ENCODE results near the gene CAB39L.

DNA sequence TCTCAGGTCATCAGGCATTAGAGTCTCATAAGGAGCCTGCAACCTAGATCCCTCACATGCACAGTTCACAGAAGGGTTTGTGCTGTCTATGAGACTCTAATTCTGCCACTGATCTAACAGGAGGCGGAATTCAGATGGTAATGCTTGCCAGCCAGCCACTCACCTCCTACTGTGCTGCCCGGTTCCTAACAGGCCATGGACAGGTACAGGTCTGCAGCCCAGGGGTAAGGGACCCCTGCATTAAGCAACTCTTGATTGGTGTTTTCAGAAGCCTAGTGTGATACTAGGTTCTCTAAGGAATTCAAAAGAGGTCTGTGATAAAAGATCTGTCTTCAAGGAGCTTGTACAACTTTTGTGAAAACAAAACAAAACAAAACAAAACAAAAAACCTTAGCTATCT is 31.1 kb downstream of the CAB39L start:
- TF ChIP-seq, protein P1, sequence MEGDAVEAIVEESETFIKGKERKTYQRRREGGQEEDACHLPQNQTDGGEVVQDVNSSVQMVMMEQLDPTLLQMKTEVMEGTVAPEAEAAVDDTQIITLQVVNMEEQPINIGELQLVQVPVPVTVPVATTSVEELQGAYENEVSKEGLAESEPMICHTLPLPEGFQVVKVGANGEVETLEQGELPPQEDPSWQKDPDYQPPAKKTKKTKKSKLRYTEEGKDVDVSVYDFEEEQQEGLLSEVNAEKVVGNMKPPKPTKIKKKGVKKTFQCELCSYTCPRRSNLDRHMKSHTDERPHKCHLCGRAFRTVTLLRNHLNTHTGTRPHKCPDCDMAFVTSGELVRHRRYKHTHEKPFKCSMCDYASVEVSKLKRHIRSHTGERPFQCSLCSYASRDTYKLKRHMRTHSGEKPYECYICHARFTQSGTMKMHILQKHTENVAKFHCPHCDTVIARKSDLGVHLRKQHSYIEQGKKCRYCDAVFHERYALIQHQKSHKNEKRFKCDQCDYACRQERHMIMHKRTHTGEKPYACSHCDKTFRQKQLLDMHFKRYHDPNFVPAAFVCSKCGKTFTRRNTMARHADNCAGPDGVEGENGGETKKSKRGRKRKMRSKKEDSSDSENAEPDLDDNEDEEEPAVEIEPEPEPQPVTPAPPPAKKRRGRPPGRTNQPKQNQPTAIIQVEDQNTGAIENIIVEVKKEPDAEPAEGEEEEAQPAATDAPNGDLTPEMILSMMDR (optimal IDR thresholded peaks at IDR 0.05 in 1 of 3, IDR thresholded peaks at IDR 0.05 in 1 of 3, conservative IDR thresholded peaks at IDR 0.05 in 1 of 3; ENCODE audit: extremely low read depth in 1 of 3, insufficient read depth in 2 of 3, low read length in 3 of 3) = no peak
- no peak for TF ChIP-seq EZH2 (IDR thresholded peaks at IDR 0.05; ENCODE audit: low read length)

Measured in keratinocyte (primary cell).